HG02588 (cell line): Measurements from ENCODE around the gene KRTAP5-9.
"Not testable (repeated sequence)": the region's sequence is repeated elsewhere in the genome, so short reads cannot be mapped to it uniquely, and the experiment has no call there.

ENCODE experiments used
- ATAC-seq: cut with Tn5 transposase; IDR thresholded peaks from one replicate; pipeline ENCODE4 v1.9.1; 2021; ENCODE audit warnings: mild to moderate bottlenecking, moderate library complexity; ENCODE audit not compliant: unreplicated experiment

The KRTAP5-9 gene

GRCh38 chr11:71557257-71557656 lies 9.0 kb downstream of the KRTAP5-9 start:
- ATAC-seq: no peak

GRCh38 chr11:71558996-71559395 lies 10.8 kb downstream of the KRTAP5-9 start:
- ATAC-seq: no peak

- no peak for ATAC-seq
These were observed 13.9 kb downstream of the KRTAP5-9 start for GRCh38 chr11:71562120-71562519.

- no peak for ATAC-seq
These were observed 15.2 kb downstream of the KRTAP5-9 start for GRCh38 chr11:71563406-71563805.

GRCh38 chr11:71564430-71564829 lies 16.2 kb downstream of the KRTAP5-9 start:
- no peak for ATAC-seq

- no peak for ATAC-seq
These were observed 17.0 kb downstream of the KRTAP5-9 start, which contains the start of gene KRTAP5-10 for GRCh38 chr11:71565263-71565662. Gene KRTAP5-10, plus strand, starts transcription at chr11:71565563. Its CDS starts 25 bp downstream, at chr11:71565588.

- no peak for ATAC-seq
These were observed 17.9 kb downstream of the KRTAP5-9 start for GRCh38 chr11:71566081-71566620.

- ATAC-seq: not testable (repeated sequence)
These were observed 18.7 kb downstream of the KRTAP5-9 start for GRCh38 chr11:71566626-71567599.

GRCh38 chr11:71567633-71568032 lies 19.4 kb downstream of the KRTAP5-9 start:
- not testable (repeated sequence) for ATAC-seq

GRCh38 chr11:71568704-71569349 lies 20.6 kb downstream of the KRTAP5-9 start:
- ATAC-seq: no peak

- ATAC-seq: not testable (repeated sequence)
These were observed 23.1 kb downstream of the KRTAP5-9 start for GRCh38 chr11:71571101-71571850.

GRCh38 chr11:71572811-71573210 lies 24.6 kb downstream of the KRTAP5-9 start:
- no peak for ATAC-seq

GRCh38 chr11:71574418-71574817 lies 26.2 kb downstream of the KRTAP5-9 start:
- no peak for ATAC-seq

- no peak for ATAC-seq
These were observed 27.7 kb downstream of the KRTAP5-9 start for GRCh38 chr11:71575723-71576424.

GRCh38 chr11:71576688-71577465 lies 28.7 kb downstream of the KRTAP5-9 start:
- ATAC-seq: not testable (repeated sequence)

- ATAC-seq: no peak
These were observed 29.3 kb downstream of the KRTAP5-9 start for GRCh38 chr11:71577469-71578004.

- ATAC-seq: not testable (repeated sequence)
These were observed 31.3 kb downstream of the KRTAP5-9 start for GRCh38 chr11:71579513-71579912.

GRCh38 chr11:71580057-71581003 lies 32.1 kb downstream of the KRTAP5-9 start:
- no peak for ATAC-seq
